Esophagus squamous epithelium (tissue), 5 donors: ENCODE data around the gene PCNT. TPM values are rescaled to one million over a fixed set of nuclear protein-coding genes. Genes with fewer than 3 reads are reported as not detected.
A peak's percentile ranks its signal among the peaks of the same experiment; 100 is the strongest.

Source experiments
- DNase-seq: peaks from one replicate; lab custom pipeline; 2025; lab: John Stamatoyannopoulos, UW
- H3K27ac ChIP-seq, 4 donors: fragments of 200-600 bp; sonication (generic); one replicate each; pipeline ENCODE4 v1.5.1; 2016 to 2019; ENCODE audit warnings: mild to moderate bottlenecking in 1 of 4
- H3K27me3 ChIP-seq, 4 donors: fragments of 200-600 bp; sonication (generic); 1 replicate in 3 of 4; 2 replicates in 1 of 4; pipeline versions ENCODE4 v1.5.1 to v1.6.0; 2017 to 2021; ENCODE audit warnings: antibody characterized with exemption in 1 of 4
- H3K36me3 ChIP-seq, 3 donors: fragments of 200-600 bp; sonication (generic); one replicate each; pipeline ENCODE4 v1.5.1; 2016 to 2019
- H3K4me1 ChIP-seq, 3 donors: fragments of 200-600 bp; sonication (generic); one replicate each; pipeline ENCODE4 v1.5.1; 2017 to 2019
- H3K4me3 ChIP-seq, 4 donors: fragments of 200-600 bp; sonication (generic); 1 replicate in 3 of 4; 2 replicates in 1 of 4; pipeline ENCODE4 v1.5.1; 2016 to 2019; ENCODE audit warnings: mild to moderate bottlenecking in 2 of 4, moderate library complexity in 1 of 4
- H3K9me3 ChIP-seq, 3 donors: fragments of 200-600 bp; sonication (generic); one replicate each; pipeline ENCODE4 v1.5.1; 2016 to 2019
- CTCF ChIP-seq, 6 experiments: fragments of 450-650 bp in 4 of 6; fragments of 200-600 bp in 2 of 6; sonication (generic) in 2 of 6; IDR thresholded peaks; one replicate each; pipeline ENCODE4 v1.5.1; 2016 to 2019; ENCODE audit warnings: antibody characterized with exemption in 6 of 6, mild to moderate bottlenecking in 4 of 6, moderate library complexity in 4 of 6
- POLR2A ChIP-seq, 4 donors: fragments of 450-650 bp; IDR thresholded peaks; one replicate each; pipeline ENCODE4 v1.6.1; 2017; ENCODE audit warnings: antibody characterized with exemption in 4 of 4, mild to moderate bottlenecking in 4 of 4, moderate library complexity in 3 of 4
- WGBS, 2 donors: methylation state at CpG; one replicate each; pipeline ENCODE4 v1.1.5; 2018; 5-methylcytosine and 5-hydroxymethylcytosine counted together
- intact Hi-C: fragments of 100-400 bp; cut with DNase I; formaldehyde crosslinking; loops from one replicate; pipeline ENCODE4 v1.15.0; 2022
- total RNA-seq, 4 donors: library from RNA; depleted of rRNA; stranded (reverse); fragments of >200 nt; gene quantifications; one replicate each; pipeline ENCODE4 v1.1.0, GENCODE V29; 2016
- donor health status: DM: yes; HTN: yes; CAD: no.

PCNT gene
- total RNA-seq, 4 donors from 2014 or later, result 26.8 to 38.7 (median 29.9) TPM

- H3K9me3 ChIP-seq, result no peaks in the 10 kb centered on the region
- intact Hi-C loops, result no loop called here
- no peak overlapping the region for H3K4me3 ChIP-seq
- peaks cover 5 to 89% (median 25%) of the 10 kb centered on the region in 3 donors for H3K36me3 ChIP-seq
- DNase-seq, result no peak
- no peak overlapping the region for H3K27ac ChIP-seq
- no peaks in the 10 kb centered on the region for H3K27me3 ChIP-seq
- WGBS, 2 donors, result 97 to 98% methylated on average over 5 to 11 of the region's 20 CpGs
- peaks cover 0 to 13% (median 0%) of the 10 kb centered on the region in 3 donors for H3K4me1 ChIP-seq
- no peak for TF ChIP-seq POLR2A (IDR thresholded peaks at IDR 0.05)
- TF ChIP-seq CTCF (IDR thresholded peaks at IDR 0.05), result no peak
Observed at GRCh38 chr21:46344219-46344915, 20.4 kb downstream of the PCNT start.

- Histone ChIP-seq H3K27me3 (no peaks in the 10 kb centered on the region), H3K9me3 (no peaks in the 10 kb centered on the region), H3K4me1 (peaks cover 0 to 16% (median 0%) of the 10 kb centered on the region in 3 donors), H3K4me3 (no peak overlapping the region), H3K36me3 (peaks cover 10 to 89% (median 37%) of the 10 kb centered on the region in 3 donors), H3K27ac (no peak overlapping the region)
- 91 to 92% methylated on average over 14 of the region's 14 CpGs for WGBS, 2 donors
- TF ChIP-seq POLR2A (IDR thresholded peaks at IDR 0.05) (no peak), CTCF (IDR thresholded peaks at IDR 0.05) (no peak)
- DNase-seq, result no peak
- intact Hi-C loops, result no loop called here
Observed at GRCh38 chr21:46345861-46346260, 21.9 kb downstream of the PCNT start.

- peaks cover 10 to 89% (median 43%) of the 10 kb centered on the region in 3 donors for H3K36me3 ChIP-seq
- intact Hi-C loops, result no loop called here
- H3K4me3 ChIP-seq, result no peak overlapping the region
- WGBS, 2 donors, result 89 to 100% methylated on average over 12 to 16 of the region's 34 CpGs
- no peak for DNase-seq
- no peak overlapping the region for H3K27ac ChIP-seq
- TF ChIP-seq POLR2A (IDR thresholded peaks at IDR 0.05) (no peak), CTCF (IDR thresholded peaks at IDR 0.05) (no peak)
- H3K4me1 ChIP-seq, result peaks cover 0 to 23% (median 0%) of the 10 kb centered on the region in 3 donors
- no peaks in the 10 kb centered on the region for H3K27me3 ChIP-seq
- H3K9me3 ChIP-seq, result no peaks in the 10 kb centered on the region
Observed at GRCh38 chr21:46346296-46347202, 22.6 kb downstream of the PCNT start.

DNA sequence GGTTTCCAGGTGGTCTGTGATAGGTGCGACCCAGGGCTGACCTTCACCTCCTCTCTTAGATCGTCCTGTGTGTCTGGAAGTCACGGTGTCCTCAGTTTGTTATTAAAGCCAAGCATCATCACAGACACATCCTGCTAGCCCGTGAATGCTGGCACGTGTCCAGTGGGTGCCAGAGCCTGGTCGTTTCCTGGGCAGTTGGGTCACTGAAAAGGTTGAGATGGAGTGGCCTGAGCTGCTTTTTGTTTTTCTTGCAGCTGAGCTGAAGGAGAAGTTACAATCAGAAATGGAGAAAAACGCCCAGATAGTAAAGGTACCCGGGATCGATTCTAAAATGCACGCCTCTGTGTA lies 23.2 kb downstream of the PCNT start:
- H3K4me1 ChIP-seq, result peaks cover 0 to 29% (median 0%) of the 10 kb centered on the region in 3 donors
- no peak for DNase-seq
- no peaks in the 10 kb centered on the region for H3K27me3 ChIP-seq
- peaks cover 14 to 90% (median 48%) of the 10 kb centered on the region in 3 donors for H3K36me3 ChIP-seq
- WGBS, 2 donors, result 65 to 70% methylated on average over 8 to 9 of the region's 10 CpGs
- H3K9me3 ChIP-seq, result no peaks in the 10 kb centered on the region
- peak overlapping the region in 1 of 4 donors; percentile 50 for H3K27ac ChIP-seq
- TF ChIP-seq CTCF (IDR thresholded peaks at IDR 0.05) (no peak), POLR2A (IDR thresholded peaks at IDR 0.05) (no peak)
- intact Hi-C loops, result no loop called here
- H3K4me3 ChIP-seq, result no peak overlapping the region
